ENCODE measurements around the gene KIAA1755. TPM values are rescaled to one million over a fixed set of nuclear protein-coding genes. Genes with fewer than 3 reads are reported as not detected.

KIAA1755 gene
- total and polyA plus RNA-seq, 2 donors (not counting 1 experiment from before 2014, with no cell fraction given) = not detected

GRCh38 chr20:38214256-38215193, 46.0 kb downstream of the KIAA1755 start:
- ATAC-seq (ENCODE audit: low read depth) (no peak), DNase-seq (no peak)
- ChIA-PET CTCF (interaction anchor here (1.2 to 16.2 kb wide), 3 partner anchors 12 to 155 kb away, joined by 3 to 494 read pairs (median 3); no protein-coding TSS in a partner anchor), POLR2A (no interaction called here)
- no peaks in the 10 kb centered on the region for H4K20me1 ChIP-seq (ENCODE audit: control insufficient read depth, insufficient read depth, low read length, poor library complexity, severe bottlenecking)
- Mint-ChIP-seq H3K9me3 (ENCODE audit: insufficient read depth) (no peaks in the 10 kb centered on the region), H3K4me3 (no peak overlapping the region), H3K27me3 (peaks cover 3% of the 10 kb centered on the region), H3K27ac (no peak overlapping the region), H3K4me1 (no peaks in the 10 kb centered on the region)
- no peak overlapping the region for H3K4me2 ChIP-seq (replicated peaks; ENCODE audit: low read depth, low read length, poor library complexity, severe bottlenecking)
- intact Hi-C loops (cut with micrococcal nuclease) = no loop called here
- TF ChIP-seq, protein P1, sequence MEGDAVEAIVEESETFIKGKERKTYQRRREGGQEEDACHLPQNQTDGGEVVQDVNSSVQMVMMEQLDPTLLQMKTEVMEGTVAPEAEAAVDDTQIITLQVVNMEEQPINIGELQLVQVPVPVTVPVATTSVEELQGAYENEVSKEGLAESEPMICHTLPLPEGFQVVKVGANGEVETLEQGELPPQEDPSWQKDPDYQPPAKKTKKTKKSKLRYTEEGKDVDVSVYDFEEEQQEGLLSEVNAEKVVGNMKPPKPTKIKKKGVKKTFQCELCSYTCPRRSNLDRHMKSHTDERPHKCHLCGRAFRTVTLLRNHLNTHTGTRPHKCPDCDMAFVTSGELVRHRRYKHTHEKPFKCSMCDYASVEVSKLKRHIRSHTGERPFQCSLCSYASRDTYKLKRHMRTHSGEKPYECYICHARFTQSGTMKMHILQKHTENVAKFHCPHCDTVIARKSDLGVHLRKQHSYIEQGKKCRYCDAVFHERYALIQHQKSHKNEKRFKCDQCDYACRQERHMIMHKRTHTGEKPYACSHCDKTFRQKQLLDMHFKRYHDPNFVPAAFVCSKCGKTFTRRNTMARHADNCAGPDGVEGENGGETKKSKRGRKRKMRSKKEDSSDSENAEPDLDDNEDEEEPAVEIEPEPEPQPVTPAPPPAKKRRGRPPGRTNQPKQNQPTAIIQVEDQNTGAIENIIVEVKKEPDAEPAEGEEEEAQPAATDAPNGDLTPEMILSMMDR (IDR thresholded peaks at IDR 0.05) = no peak
- TF ChIP-seq EZH2 (IDR thresholded peaks at IDR 0.05; ENCODE audit: borderline replicate concordance, insufficient read depth, low read depth, low read length, poor library complexity, severe bottlenecking) = no peak
- H3K4me1 ChIP-seq (ENCODE audit: control insufficient read depth in 2 of 2, insufficient read depth in 2 of 2, low read length in 2 of 2) = no peaks in the 10 kb centered on the region
- H3K36me3 ChIP-seq (replicated peaks in 1 of 2; ENCODE audit: control extremely low read depth in 1 of 2, control insufficient read depth in 1 of 2, extremely low read depth in 1 of 2, insufficient read depth in 2 of 2, low read length in 1 of 2) = no peaks in the 10 kb centered on the region
- 73% methylated on average over 16 of the region's 19 CpGs for WGBS (ENCODE audit: insufficient coverage)
- no peak overlapping the region for H2AFZ ChIP-seq (ENCODE audit: insufficient read depth, low read depth, low read length, poor library complexity, severe bottlenecking)
- no peak overlapping the region for H3K4me3 ChIP-seq (ENCODE audit: control extremely low read depth in 1 of 5, extremely low read depth in 1 of 5, insufficient read depth in 1 of 5, low read depth in 2 of 5, low read length in 4 of 5)
- H3K27me3 ChIP-seq (replicated peaks in 1 of 4; ENCODE audit: control extremely low read depth in 1 of 4, control insufficient read depth in 3 of 4, insufficient read depth in 4 of 4, low read length in 3 of 4) = peaks cover 0 to 5% (median 0%) of the 10 kb centered on the region in 4 experiments
- no peaks in the 10 kb centered on the region for H3K9me3 ChIP-seq (ENCODE audit: control extremely low read depth in 1 of 3, control insufficient read depth in 2 of 3, insufficient read depth in 1 of 3, low read length in 2 of 3)
- H3K9ac ChIP-seq (ENCODE audit: low read length) = no peak overlapping the region
- no peaks in the 10 kb centered on the region for H3K79me2 ChIP-seq (ENCODE audit: control insufficient read depth, insufficient read depth, low read length)
- H3K27ac ChIP-seq (ENCODE audit: low read length in 2 of 2) = no peak overlapping the region

DNA sequence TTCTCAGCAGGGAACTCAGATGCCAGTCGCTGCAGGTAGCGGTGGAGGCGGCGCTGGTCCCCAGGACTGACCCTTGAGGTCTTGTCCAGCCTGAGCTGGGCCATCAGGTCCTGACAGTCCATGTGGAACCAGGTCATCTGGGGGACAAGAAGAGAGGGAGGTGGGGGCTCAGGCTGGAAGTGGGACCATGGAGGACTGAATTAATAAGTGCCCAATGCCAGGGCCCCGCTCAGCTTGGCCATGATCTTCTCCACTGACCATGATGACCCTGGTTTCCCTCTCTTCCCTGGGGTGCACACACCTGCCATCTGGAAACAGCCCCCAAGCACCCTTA, 47.0 kb downstream of the KIAA1755 start:
- Mint-ChIP-seq H3K27me3 (peaks cover 7% of the 10 kb centered on the region), H3K4me3 (no peak overlapping the region), H3K9me3 (ENCODE audit: insufficient read depth) (no peaks in the 10 kb centered on the region), H3K4me1 (no peaks in the 10 kb centered on the region), H3K27ac (no peak overlapping the region)
- Histone ChIP-seq H3K79me2 (ENCODE audit: control insufficient read depth, insufficient read depth, low read length) (no peaks in the 10 kb centered on the region), H3K27ac (ENCODE audit: low read length in 2 of 2) (no peak overlapping the region), H2AFZ (ENCODE audit: insufficient read depth, low read depth, low read length, poor library complexity, severe bottlenecking) (no peak overlapping the region), H3K4me2 (replicated peaks; ENCODE audit: low read depth, low read length, poor library complexity, severe bottlenecking) (no peak overlapping the region), H3K9ac (ENCODE audit: low read length) (no peak overlapping the region), H3K4me3 (ENCODE audit: control extremely low read depth in 1 of 5, extremely low read depth in 1 of 5, insufficient read depth in 1 of 5, low read depth in 2 of 5, low read length in 4 of 5) (no peak overlapping the region), H4K20me1 (ENCODE audit: control insufficient read depth, insufficient read depth, low read length, poor library complexity, severe bottlenecking) (no peaks in the 10 kb centered on the region), H3K36me3 (replicated peaks in 1 of 2; ENCODE audit: control extremely low read depth in 1 of 2, control insufficient read depth in 1 of 2, extremely low read depth in 1 of 2, insufficient read depth in 2 of 2, low read length in 1 of 2) (no peaks in the 10 kb centered on the region), H3K9me3 (ENCODE audit: control extremely low read depth in 1 of 3, control insufficient read depth in 2 of 3, insufficient read depth in 1 of 3, low read length in 2 of 3) (no peaks in the 10 kb centered on the region), H3K4me1 (ENCODE audit: control insufficient read depth in 2 of 2, insufficient read depth in 2 of 2, low read length in 2 of 2) (no peaks in the 10 kb centered on the region), H3K27me3 (replicated peaks in 1 of 4; ENCODE audit: control extremely low read depth in 1 of 4, control insufficient read depth in 3 of 4, insufficient read depth in 4 of 4, low read length in 3 of 4) (peaks cover 0 to 14% (median 0%) of the 10 kb centered on the region in 4 experiments)
- ATAC-seq (ENCODE audit: low read depth) (no peak), DNase-seq (no peak)
- ChIA-PET POLR2A (no interaction called here), CTCF (interaction anchor here (1.3 to 16.2 kb wide), 4 partner anchors 9 to 154 kb away, joined by 3 to 494 read pairs (median 35); no protein-coding TSS in a partner anchor)
- intact Hi-C loops (cut with micrococcal nuclease) = no loop called here
- TF ChIP-seq, protein P1 (IDR thresholded peaks at IDR 0.05) = no peak
- TF ChIP-seq EZH2 (IDR thresholded peaks at IDR 0.05; ENCODE audit: borderline replicate concordance, insufficient read depth, low read depth, low read length, poor library complexity, severe bottlenecking) = no peak
- 96% methylated on average over 5 of the region's 5 CpGs for WGBS (ENCODE audit: insufficient coverage)
